NB4 (cell line): Measurements from ENCODE around the gene ZNF581.

Experiments
- CTCF ChIP-seq: IDR thresholded peaks from one replicate; pipeline ENCODE4 v1.5.1; 2012; ENCODE audit warnings: low read depth, low read length
- MYC ChIP-seq: IDR thresholded peaks from 2 replicates; pipeline ENCODE4 v1.6.1; 2011; ENCODE audit warnings: low read depth, low read length
- POLR2A ChIP-seq: IDR thresholded peaks from 2 replicates; pipeline ENCODE4 v1.6.1; 2011; ENCODE audit warnings: mild to moderate bottlenecking; ENCODE audit not compliant: insufficient read length; ENCODE audit errors: extremely low read depth

GRCh38 chr19:55603115-55603514 lies 40.3 kb upstream of the ZNF581 start:
- TF ChIP-seq CTCF = no peak
- TF ChIP-seq MYC = no peak
- TF ChIP-seq POLR2A = no peak
